ENCODE results near the gene USHBP1. TPM values are rescaled to one million over a fixed set of nuclear protein-coding genes. Genes with fewer than 3 reads are reported as not detected.

USHBP1 gene
- total and polyA plus RNA-seq, 3 donors from 2014 or later = 2.0 to 5.6 (median 2.6) TPM

- no peak for DNase-seq
- Histone ChIP-seq H3K9me3 (no peaks in the 10 kb centered on the region), H3K27me3 (no peaks in the 10 kb centered on the region), H3K36me3 (ENCODE audit: low read depth, missing control alignments) (no peaks in the 10 kb centered on the region), H3K27ac (no peak overlapping the region), H3K4me3 (no peak overlapping the region), H3K4me1 (peaks cover 26% of the 10 kb centered on the region)
- intact Hi-C loops (cut with DNase I; ENCODE audit: low total_unique reads) = no loop called here
- 88 to 90% methylated on average over 18 of the region's 18 CpGs for WGBS, 2 donors
- TF ChIP-seq CTCF (IDR thresholded peaks at IDR 0.05) (no peak), POLR2A (IDR thresholded peaks at IDR 0.05) (no peak)
Measured at GRCh38 chr19:17236811-17237543, 27.6 kb downstream of the USHBP1 start.

- DNase-seq = no peak
- no peak for TF ChIP-seq CTCF (IDR thresholded peaks at IDR 0.05)
- TF ChIP-seq POLR2A (IDR thresholded peaks at IDR 0.05) = no peak
- peak overlapping the region in 1 of 2 donors; percentile 74 for H3K27ac ChIP-seq
- H3K4me1 ChIP-seq = peaks cover 21% of the 10 kb centered on the region
- H3K36me3 ChIP-seq (ENCODE audit: low read depth, missing control alignments) = no peaks in the 10 kb centered on the region
- peak overlapping the region; percentile 43 to 58 for H3K4me3 ChIP-seq
- no peaks in the 10 kb centered on the region for H3K27me3 ChIP-seq
- no peaks in the 10 kb centered on the region for H3K9me3 ChIP-seq
- intact Hi-C loops (cut with DNase I; ENCODE audit: low total_unique reads) = no loop called here
- WGBS, 2 donors = 7 to 30% methylated on average over 5 to 6 of the region's 27 CpGs
Measured at GRCh38 chr19:17235971-17236777, 28.4 kb downstream of the USHBP1 start.

DNA sequence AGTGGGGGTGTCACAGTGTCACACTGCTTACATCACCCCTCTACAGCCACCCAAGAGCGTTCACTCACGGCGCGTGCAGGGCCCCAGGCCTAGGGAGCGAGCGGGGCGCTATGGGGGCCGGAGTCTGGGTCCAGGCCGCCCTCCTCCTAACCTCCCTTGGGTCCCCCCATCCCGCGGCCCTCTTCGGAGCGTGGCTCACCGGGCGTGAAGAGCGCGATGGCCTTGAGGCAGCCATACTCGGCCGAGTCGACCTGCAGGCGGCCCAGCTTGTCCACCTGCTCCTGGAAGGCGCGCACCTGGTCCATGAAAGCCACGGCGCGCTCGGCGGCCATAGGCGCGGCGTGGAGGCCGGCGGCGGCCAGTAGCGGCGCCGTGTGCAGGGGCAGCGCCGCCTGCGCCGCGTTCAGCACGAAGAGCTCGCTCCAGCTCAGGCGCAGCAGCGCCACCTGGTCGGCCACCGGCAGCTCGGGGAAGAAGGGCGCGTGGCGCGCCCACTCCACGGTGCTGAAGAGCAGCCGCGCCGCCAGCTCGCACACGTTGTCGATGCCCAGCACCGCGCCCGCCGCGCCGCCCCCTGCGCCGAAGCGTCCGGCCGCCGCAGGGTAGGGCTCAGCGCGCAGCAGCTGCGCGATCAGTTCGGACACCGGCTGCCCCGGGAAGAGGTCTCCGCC is 29.1 kb downstream of the USHBP1 start:
- peak; percentile 80 for DNase-seq
- Histone ChIP-seq H3K4me3 (peak overlapping the region; percentile 43 to 58), H3K27me3 (no peaks in the 10 kb centered on the region), H3K9me3 (no peaks in the 10 kb centered on the region), H3K4me1 (peaks cover 17% of the 10 kb centered on the region), H3K36me3 (ENCODE audit: low read depth, missing control alignments) (no peaks in the 10 kb centered on the region), H3K27ac (peak overlapping the region; percentile 26 to 74)
- WGBS, 2 donors = 8% methylated on average over 44 of the region's 80 CpGs; no CpG with 5 or more reads in 1 of the 2 donors
- intact Hi-C loops (cut with DNase I; ENCODE audit: low total_unique reads) = no loop called here
- TF ChIP-seq POLR2A (IDR thresholded peaks at IDR 0.05) = no peak
- TF ChIP-seq CTCF (IDR thresholded peaks at IDR 0.05) = peak; percentile 31 to 46 (median 34)

GRCh38 chr19:17234911-17235299 is 29.6 kb downstream of the USHBP1 start:
- WGBS, 2 donors = 25 to 26% methylated on average over 10 to 11 of the region's 11 CpGs
- peak; percentile 60 for DNase-seq
- Histone ChIP-seq H3K9me3 (no peaks in the 10 kb centered on the region), H3K36me3 (ENCODE audit: low read depth, missing control alignments) (no peaks in the 10 kb centered on the region), H3K27ac (peak overlapping the region; percentile 26 to 74), H3K27me3 (no peaks in the 10 kb centered on the region), H3K4me1 (peaks cover 13% of the 10 kb centered on the region), H3K4me3 (peak overlapping the region; percentile 43 to 58)
- intact Hi-C loops (cut with DNase I; ENCODE audit: low total_unique reads) = no loop called here
- TF ChIP-seq POLR2A (IDR thresholded peaks at IDR 0.05) (no peak), CTCF (IDR thresholded peaks at IDR 0.05) (no peak)

Measured in testis (tissue), 3 donors.